OCI-LY1 (cell line): ENCODE data around the gene ESPNL.

Source experiments
- H2AFZ ChIP-seq: fragments of 200-600 bp; sonication (generic), shearing (Covaris generic); 2 replicates; pipeline ENCODE4 v1.6.0; 2014; ENCODE audit warnings: antibody characterized with exemption, mild to moderate bottlenecking, low read length
- H3F3A ChIP-seq: fragments of 200-600 bp; sonication (generic), shearing (Covaris generic); 2 replicates; pipeline ENCODE4 v1.6.0; 2014; ENCODE audit warnings: mild to moderate bottlenecking, antibody characterized with exemption, low read length, moderate library complexity; ENCODE audit not compliant: insufficient read depth
- H3K27ac ChIP-seq: fragments of 200-600 bp; sonication (generic); 2 replicates; pipeline ENCODE4 v1.5.1; 2014; ENCODE audit warnings: low read length, mixed run types, mild to moderate bottlenecking, low read depth; ENCODE audit not compliant: poor library complexity, severe bottlenecking
- H3K27me3 ChIP-seq: fragments of 200-600 bp; sonication (generic); 2 replicates; pipeline ENCODE4 v1.6.0; 2014; ENCODE audit warnings: antibody characterized with exemption, mild to moderate bottlenecking, low read length, moderate library complexity; ENCODE audit not compliant: insufficient read depth
- H3K36me3 ChIP-seq: fragments of 200-600 bp; sonication (generic); 2 replicates; pipeline ENCODE4 v1.6.1; 2014; ENCODE audit warnings: mild to moderate bottlenecking, antibody characterized with exemption, low read length, moderate library complexity, mixed read lengths; ENCODE audit not compliant: insufficient read depth
- H3K4me1 ChIP-seq: fragments of 200-600 bp; sonication (generic); 2 replicates; pipeline ENCODE4 v1.5.1; 2014; ENCODE audit warnings: mild to moderate bottlenecking, low read length, moderate library complexity; ENCODE audit not compliant: insufficient read depth, severe bottlenecking
- H3K4me2 ChIP-seq: fragments of 200-600 bp; sonication (generic), shearing (Covaris generic); 2 replicates; pipeline ENCODE4 v1.6.1; 2014; ENCODE audit warnings: low read length
- H3K4me3 ChIP-seq: fragments of 200-600 bp; sonication (generic); 2 replicates; pipeline ENCODE4 v1.5.1; 2014; ENCODE audit warnings: low read length, low read depth, mild to moderate bottlenecking, mixed read lengths; ENCODE audit not compliant: poor library complexity, severe bottlenecking
- H3K79me2 ChIP-seq: fragments of 200-600 bp; shearing (Covaris generic); 2 replicates; pipeline ENCODE4 v1.6.1; 2016; ENCODE audit warnings: mixed run types, low read length, mixed read lengths; ENCODE audit not compliant: insufficient read depth
- H3K9ac ChIP-seq: fragments of 200-600 bp; sonication (generic), shearing (Covaris generic); 2 replicates; pipeline ENCODE4 v1.6.1; 2014; ENCODE audit warnings: mild to moderate bottlenecking, low read length, mixed read lengths
- H3K9me2 ChIP-seq: fragments of 200-600 bp; sonication (generic), shearing (Covaris generic); 2 replicates; pipeline ENCODE4 v1.6.1; 2014; ENCODE audit warnings: low read depth, mild to moderate bottlenecking, low read length, mixed read lengths
- H3K9me3 ChIP-seq: fragments of 200-600 bp; shearing (Covaris generic); 2 replicates; pipeline ENCODE4 v1.6.1; 2014; ENCODE audit warnings: low read length, mixed read lengths
- H4K20me1 ChIP-seq: fragments of 200-600 bp; sonication (generic), shearing (Covaris generic); 2 replicates; pipeline ENCODE4 v1.6.0; 2016; ENCODE audit warnings: mild to moderate bottlenecking, low read length; ENCODE audit not compliant: insufficient read depth
- EZH2 ChIP-seq: fragments of 200-600 bp; sonication (generic), shearing (Covaris generic); IDR thresholded peaks from 2 replicates; pipeline ENCODE4 v1.8.0; 2017; ENCODE audit warnings: borderline replicate concordance, mixed run types, mild to moderate bottlenecking, antibody characterized with exemption, low read length, moderate library complexity, mixed read lengths
- TF ChIP-seq, protein P1 (sequence below): fragments of 200-600 bp; sonication (generic), shearing (Covaris generic); IDR thresholded peaks from 2 replicates; pipeline ENCODE4 v1.5.1; 2017; ENCODE audit warnings: mild to moderate bottlenecking, antibody characterized with exemption, low read length, moderate library complexity, mixed read lengths

The ESPNL gene

DNA sequence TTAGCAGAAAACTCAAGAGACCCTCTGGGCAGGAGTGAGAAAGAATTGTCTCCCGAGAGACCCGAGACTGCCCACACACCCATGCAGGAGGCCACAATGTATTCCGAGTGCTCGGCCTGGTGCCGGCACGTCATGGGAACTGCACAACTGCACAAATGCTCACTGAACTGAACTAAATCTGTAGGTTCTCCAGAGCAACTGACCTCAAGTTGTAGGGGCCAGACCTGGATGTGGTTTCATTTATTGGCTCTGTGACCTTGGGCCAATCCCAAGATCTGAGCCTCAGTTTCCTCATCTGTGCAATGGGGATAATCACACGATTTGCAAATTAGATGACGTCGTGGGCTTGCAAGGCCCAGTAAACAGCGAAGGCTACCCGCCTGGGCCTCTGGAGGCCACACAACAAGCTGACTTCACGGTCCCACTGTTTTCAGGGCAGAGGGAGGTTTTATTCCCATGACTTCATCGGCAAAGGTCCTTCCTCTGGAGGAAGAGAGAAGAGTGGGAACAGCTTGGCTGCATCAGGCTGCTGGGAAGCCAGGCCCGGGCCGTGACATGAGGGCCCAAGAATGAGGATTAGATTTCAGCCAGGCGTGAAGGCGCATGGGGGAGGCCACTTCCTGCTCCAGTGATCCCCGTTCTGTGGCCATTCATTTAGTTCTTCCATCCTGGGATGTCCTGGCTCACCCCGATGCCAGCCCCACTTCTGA lies 55.1 kb downstream of the ESPNL start:
- Histone ChIP-seq H3K36me3 (no peaks in the 10 kb centered on the region; the same call in 1 of the 2 replicates), H3K27me3 (no peaks in the 10 kb centered on the region; the same call in 1 of the 2 replicates), H3K9ac (no peak overlapping the region), H3K9me3 (no peaks in the 10 kb centered on the region), H3K27ac (no peak overlapping the region), H3K4me3 (no peak overlapping the region), H3F3A (no peaks in the 10 kb centered on the region), H3K79me2 (no peaks in the 10 kb centered on the region), H3K4me1 (peaks cover 11% of the 10 kb centered on the region), H4K20me1 (no peaks in the 10 kb centered on the region), H3K4me2 (no peak overlapping the region), H3K9me2 (no peaks in the 10 kb centered on the region), H2AFZ (no peak overlapping the region)
- TF ChIP-seq, protein P1, sequence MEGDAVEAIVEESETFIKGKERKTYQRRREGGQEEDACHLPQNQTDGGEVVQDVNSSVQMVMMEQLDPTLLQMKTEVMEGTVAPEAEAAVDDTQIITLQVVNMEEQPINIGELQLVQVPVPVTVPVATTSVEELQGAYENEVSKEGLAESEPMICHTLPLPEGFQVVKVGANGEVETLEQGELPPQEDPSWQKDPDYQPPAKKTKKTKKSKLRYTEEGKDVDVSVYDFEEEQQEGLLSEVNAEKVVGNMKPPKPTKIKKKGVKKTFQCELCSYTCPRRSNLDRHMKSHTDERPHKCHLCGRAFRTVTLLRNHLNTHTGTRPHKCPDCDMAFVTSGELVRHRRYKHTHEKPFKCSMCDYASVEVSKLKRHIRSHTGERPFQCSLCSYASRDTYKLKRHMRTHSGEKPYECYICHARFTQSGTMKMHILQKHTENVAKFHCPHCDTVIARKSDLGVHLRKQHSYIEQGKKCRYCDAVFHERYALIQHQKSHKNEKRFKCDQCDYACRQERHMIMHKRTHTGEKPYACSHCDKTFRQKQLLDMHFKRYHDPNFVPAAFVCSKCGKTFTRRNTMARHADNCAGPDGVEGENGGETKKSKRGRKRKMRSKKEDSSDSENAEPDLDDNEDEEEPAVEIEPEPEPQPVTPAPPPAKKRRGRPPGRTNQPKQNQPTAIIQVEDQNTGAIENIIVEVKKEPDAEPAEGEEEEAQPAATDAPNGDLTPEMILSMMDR = no peak
- TF ChIP-seq EZH2 = no peak

DNA sequence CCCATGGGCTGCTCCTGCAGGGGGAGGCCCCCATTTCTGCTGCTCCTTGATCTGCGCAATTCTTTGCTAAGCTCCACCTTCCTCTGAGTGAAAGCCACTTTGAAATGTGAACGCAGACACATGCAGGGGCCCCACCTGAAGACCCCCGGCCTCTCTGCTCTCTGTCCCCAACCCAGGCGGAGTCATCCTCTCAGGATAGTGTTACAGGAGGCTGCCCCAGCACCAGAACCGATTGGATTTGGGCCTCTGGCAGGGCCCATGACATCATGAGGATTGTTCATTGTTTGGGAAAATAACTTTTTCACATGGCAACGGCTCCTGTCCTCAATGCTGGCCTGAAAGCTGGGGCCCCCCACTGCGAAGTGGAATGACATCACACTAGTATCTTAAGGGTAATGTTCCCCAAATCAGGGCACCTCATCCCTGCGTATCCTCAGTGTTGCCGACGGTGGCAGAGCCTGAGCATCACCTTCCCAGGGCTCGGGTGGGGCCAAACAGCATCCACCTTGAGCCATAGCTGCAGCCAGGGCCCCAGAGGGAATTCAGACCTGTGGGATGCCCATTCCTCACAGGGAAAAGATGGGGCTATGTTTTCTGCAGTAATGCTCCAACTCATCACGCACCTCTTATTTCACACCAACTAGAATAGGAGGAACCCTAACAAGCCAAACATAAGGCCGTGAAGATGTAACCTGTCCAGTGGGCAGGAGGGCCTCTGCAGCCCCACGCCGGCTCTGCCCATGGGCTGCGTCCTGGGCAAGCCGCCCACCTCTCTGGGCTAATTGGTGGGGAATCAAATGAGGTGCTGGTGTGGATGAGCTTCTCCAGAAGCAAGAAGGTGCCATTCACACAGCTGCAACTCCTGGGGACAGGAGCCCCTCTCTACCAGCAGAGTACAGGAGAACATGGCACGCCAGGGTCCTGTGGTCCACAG lies 55.9 kb downstream of the ESPNL start:
- Histone ChIP-seq H3K9me3 (no peaks in the 10 kb centered on the region), H3K27ac (no peak overlapping the region)
- no peak for TF ChIP-seq EZH2
- TF ChIP-seq, protein P1 = no peak

DNA sequence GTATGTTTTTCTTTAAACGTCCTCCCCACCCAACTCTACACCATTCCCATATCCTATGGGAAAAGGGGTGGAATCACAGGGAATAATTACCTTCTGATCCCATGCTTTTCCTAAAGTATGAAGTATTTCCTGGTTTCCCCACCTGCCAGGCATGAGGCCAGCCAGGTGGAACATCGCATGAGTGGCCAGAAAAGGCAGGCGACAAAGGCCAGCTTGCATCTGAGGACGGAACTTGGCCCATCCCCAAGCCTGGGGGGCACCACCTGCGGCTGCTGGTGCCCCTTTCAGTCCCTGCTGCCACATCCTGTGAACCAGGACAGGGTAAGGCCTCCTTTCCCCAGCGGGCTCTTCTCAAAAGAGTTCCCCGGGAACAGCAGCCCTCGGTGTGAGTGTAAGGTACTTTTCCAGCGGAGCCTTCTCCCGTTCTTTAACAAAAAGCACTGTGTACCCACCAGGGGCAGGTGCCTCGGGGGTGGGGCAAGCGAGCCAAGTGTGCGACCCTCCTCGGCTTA lies 57.4 kb downstream of the ESPNL start:
- TF ChIP-seq EZH2 = no peak
- TF ChIP-seq, protein P1 = no peak
- H2AFZ ChIP-seq = no peak overlapping the region
- H3K36me3 ChIP-seq = no peaks in the 10 kb centered on the region; the same call in 1 of the 2 replicates
- no peaks in the 10 kb centered on the region; the same call in 1 of the 2 replicates for H3K27me3 ChIP-seq
- no peaks in the 10 kb centered on the region for H3K9me3 ChIP-seq
- no peak overlapping the region for H3K9ac ChIP-seq
- H3K4me2 ChIP-seq = no peak overlapping the region
- no peak overlapping the region for H3K4me3 ChIP-seq
- no peaks in the 10 kb centered on the region for H4K20me1 ChIP-seq
- no peaks in the 10 kb centered on the region for H3K9me2 ChIP-seq
- H3F3A ChIP-seq = no peaks in the 10 kb centered on the region
- no peak overlapping the region for H3K27ac ChIP-seq
- no peaks in the 10 kb centered on the region for H3K79me2 ChIP-seq
- H3K4me1 ChIP-seq = peaks cover 21% of the 10 kb centered on the region

More for the DNA sequence above, 55.9 kb downstream of the ESPNL start:
- no peak overlapping the region for H2AFZ ChIP-seq
- no peaks in the 10 kb centered on the region; the same call in 1 of the 2 replicates for H3K27me3 ChIP-seq
- H3K4me1 ChIP-seq = peaks cover 20% of the 10 kb centered on the region
- no peaks in the 10 kb centered on the region for H3K9me2 ChIP-seq
- no peaks in the 10 kb centered on the region for H4K20me1 ChIP-seq
- H3K4me3 ChIP-seq = no peak overlapping the region
- no peaks in the 10 kb centered on the region; the same call in 1 of the 2 replicates for H3K36me3 ChIP-seq
- no peak overlapping the region for H3K4me2 ChIP-seq
- no peaks in the 10 kb centered on the region for H3K79me2 ChIP-seq
- H3F3A ChIP-seq = no peaks in the 10 kb centered on the region
- no peak overlapping the region for H3K9ac ChIP-seq
